ENCODE data around the gene ABLIM1.

DNA sequence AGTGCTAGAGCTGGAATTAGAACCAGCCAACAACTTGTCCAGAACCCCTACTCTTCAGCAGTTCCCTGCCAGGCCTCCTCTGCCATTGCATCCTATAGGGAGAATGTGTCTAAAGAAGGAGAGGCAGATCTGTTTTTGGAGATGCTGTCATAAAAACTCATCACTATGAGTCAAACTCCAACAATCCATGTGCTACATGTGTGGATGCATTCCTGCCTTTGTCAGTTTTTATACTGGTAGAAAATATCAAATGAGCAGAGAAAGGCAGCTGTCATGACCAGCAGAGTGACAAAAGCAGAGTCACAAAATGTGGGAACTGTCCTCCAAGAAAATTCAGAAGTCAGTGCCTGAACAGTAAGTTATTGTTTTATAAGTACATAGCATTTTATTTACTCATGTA, 93.0 kb downstream of the ABLIM1 start:
- TF ChIP-seq, protein P1, sequence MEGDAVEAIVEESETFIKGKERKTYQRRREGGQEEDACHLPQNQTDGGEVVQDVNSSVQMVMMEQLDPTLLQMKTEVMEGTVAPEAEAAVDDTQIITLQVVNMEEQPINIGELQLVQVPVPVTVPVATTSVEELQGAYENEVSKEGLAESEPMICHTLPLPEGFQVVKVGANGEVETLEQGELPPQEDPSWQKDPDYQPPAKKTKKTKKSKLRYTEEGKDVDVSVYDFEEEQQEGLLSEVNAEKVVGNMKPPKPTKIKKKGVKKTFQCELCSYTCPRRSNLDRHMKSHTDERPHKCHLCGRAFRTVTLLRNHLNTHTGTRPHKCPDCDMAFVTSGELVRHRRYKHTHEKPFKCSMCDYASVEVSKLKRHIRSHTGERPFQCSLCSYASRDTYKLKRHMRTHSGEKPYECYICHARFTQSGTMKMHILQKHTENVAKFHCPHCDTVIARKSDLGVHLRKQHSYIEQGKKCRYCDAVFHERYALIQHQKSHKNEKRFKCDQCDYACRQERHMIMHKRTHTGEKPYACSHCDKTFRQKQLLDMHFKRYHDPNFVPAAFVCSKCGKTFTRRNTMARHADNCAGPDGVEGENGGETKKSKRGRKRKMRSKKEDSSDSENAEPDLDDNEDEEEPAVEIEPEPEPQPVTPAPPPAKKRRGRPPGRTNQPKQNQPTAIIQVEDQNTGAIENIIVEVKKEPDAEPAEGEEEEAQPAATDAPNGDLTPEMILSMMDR (IDR thresholded peaks at IDR 0.05): no peak
- TF ChIP-seq POLR2AphosphoS5 (IDR thresholded peaks at IDR 0.05) (no peak), POLR2A (IDR thresholded peaks at IDR 0.05) (no peak), EP300 (IDR thresholded peaks at IDR 0.05) (no peak)
